CD14-positive monocyte (primary cell): ENCODE results near the gene TBCEL. TPM values are rescaled to one million over a fixed set of nuclear protein-coding genes. Genes with fewer than 3 reads are reported as not detected.
"Not testable (repeated sequence)": the region's sequence is repeated elsewhere in the genome, so short reads cannot be mapped to it uniquely, and the experiment has no call there.

ENCODE experiments used
- DNase-seq, 3 donors: peaks; one replicate each; pipeline ENCODE4 v3.0.0-alpha.2; 2011 to 2022
- H2AFZ ChIP-seq: 2 replicates; pipeline ENCODE4 v1.6.0; 2012; ENCODE audit warnings: mild to moderate bottlenecking, low read depth, low read length, inconsistent platforms; ENCODE audit not compliant: insufficient read depth, poor library complexity, severe bottlenecking
- H3K27ac ChIP-seq, 2 donors: 1 replicate in 1 of 2; 2 replicates in 1 of 2; pipeline ENCODE4 v1.5.1; 2012 to 2013; ENCODE audit warnings: low read length in 2 of 2, control low read depth in 1 of 2, inconsistent platforms in 1 of 2, low read depth in 1 of 2, mild to moderate bottlenecking in 1 of 2
- H3K27me3 ChIP-seq, 2 donors: one replicate each; pipeline versions ENCODE4 v1.6.0 to v1.6.1; 2011 to 2013; ENCODE audit warnings: low read length in 2 of 2; ENCODE audit not compliant: control insufficient read depth in 2 of 2, insufficient read depth in 2 of 2
- H3K36me3 ChIP-seq, 2 donors: replicated peaks in 1 of 2; 1 replicate in 1 of 2; 2 replicates in 1 of 2; pipeline versions ENCODE4 v1.5.1 to v1.6.1; 2012 to 2013; ENCODE audit warnings: low read length in 2 of 2, control low read depth in 1 of 2, inconsistent platforms in 1 of 2, mild to moderate bottlenecking in 1 of 2; ENCODE audit not compliant: insufficient read depth in 2 of 2, control insufficient read depth in 1 of 2
- H3K4me1 ChIP-seq, 2 donors: 1 replicate in 1 of 2; 2 replicates in 1 of 2; pipeline versions ENCODE4 v1.5.1 to v1.6.1; 2012 to 2013; ENCODE audit warnings: low read length in 2 of 2, control low read depth in 1 of 2, inconsistent platforms in 1 of 2, mild to moderate bottlenecking in 1 of 2, moderate library complexity in 1 of 2; ENCODE audit not compliant: insufficient read depth in 2 of 2, control insufficient read depth in 1 of 2
- H3K4me2 ChIP-seq: replicated peaks from 2 replicates; pipeline ENCODE3; 2012; ENCODE audit warnings: low read length, moderate library complexity, mild to moderate bottlenecking; ENCODE audit not compliant: poor library complexity, severe bottlenecking; ENCODE audit errors: extremely low read depth
- H3K4me3 ChIP-seq, 3 experiments: fragments of 200-600 bp in 1 of 3; sonication (generic) in 1 of 3; replicated peaks in 1 of 3; 1 replicate in 2 of 3; 2 replicates in 1 of 3; pipeline ENCODE4 v1.5.1; 2011 to 2013; ENCODE audit warnings: low read length in 3 of 3, mild to moderate bottlenecking in 3 of 3, control low read depth in 2 of 3, low read depth in 2 of 3, inconsistent platforms in 1 of 3, moderate library complexity in 1 of 3
- H3K79me2 ChIP-seq: 2 replicates; pipeline ENCODE4 v1.6.0; 2012; ENCODE audit warnings: mild to moderate bottlenecking, control low read depth, inconsistent platforms, low read length, moderate library complexity; ENCODE audit not compliant: insufficient read depth
- H3K9ac ChIP-seq: 2 replicates; pipeline ENCODE4 v1.6.0; 2017; ENCODE audit warnings: low read length, mild to moderate bottlenecking; ENCODE audit not compliant: insufficient read depth, poor library complexity, severe bottlenecking
- H3K9me3 ChIP-seq, 2 donors: replicated peaks in 1 of 2; 1 replicate in 1 of 2; 2 replicates in 1 of 2; pipeline versions ENCODE4 v1.5.1 to v1.6.1; 2012 to 2013; ENCODE audit warnings: low read length in 2 of 2, control low read depth in 1 of 2; ENCODE audit not compliant: control insufficient read depth in 1 of 2, insufficient read depth in 1 of 2
- H4K20me1 ChIP-seq: 2 replicates; pipeline ENCODE4 v1.6.0; 2012; ENCODE audit warnings: mild to moderate bottlenecking, low read length, control low read depth, moderate library complexity; ENCODE audit not compliant: insufficient read depth
- H3K27ac Mint-ChIP-seq, 7 donors: one replicate each; pipeline ENCODE4 v1.8.0; 2020; ENCODE audit warnings: mild to moderate bottlenecking in 7 of 7, mixed read lengths in 7 of 7, moderate library complexity in 6 of 7, inconsistent platforms in 2 of 7
- H3K27me3 Mint-ChIP-seq, 3 donors: one replicate each; pipeline ENCODE4 v1.8.0; 2021 to 2022; ENCODE audit warnings: low read depth in 3 of 3, mild to moderate bottlenecking in 3 of 3, mixed read lengths in 3 of 3, moderate library complexity in 3 of 3, inconsistent platforms in 1 of 3
- H3K36me3 Mint-ChIP-seq, 2 donors: one replicate each; pipeline ENCODE4 v1.8.0; 2020; ENCODE audit warnings: mixed read lengths in 2 of 2, inconsistent platforms in 1 of 2, mild to moderate bottlenecking in 1 of 2
- H3K4me1 Mint-ChIP-seq: one replicate; pipeline ENCODE4 v1.8.0; 2020; ENCODE audit warnings: mild to moderate bottlenecking, mixed read lengths
- H3K4me3 Mint-ChIP-seq, 2 donors: one replicate each; pipeline ENCODE4 v1.8.0; 2020; ENCODE audit warnings: mild to moderate bottlenecking in 2 of 2, mixed read lengths in 2 of 2, moderate library complexity in 1 of 2
- H3K9me3 Mint-ChIP-seq, 7 donors: one replicate each; pipeline ENCODE4 v1.8.0; 2020 to 2022; ENCODE audit warnings: mixed read lengths in 7 of 7, mild to moderate bottlenecking in 6 of 7, moderate library complexity in 6 of 7, inconsistent platforms in 2 of 7
- CTCF ChIP-seq: fragments of 200-600 bp; IDR thresholded peaks from one replicate; pipeline ENCODE4 v1.8.0; 2022; ENCODE audit warnings: antibody characterized with exemption, mild to moderate bottlenecking
- WGBS: methylation state at CpG from one replicate; pipeline ENCODE4 v1.1.5; 2013; ENCODE audit warnings: missing lambda C conversion rate; ENCODE audit not compliant: insufficient coverage; 5-methylcytosine and 5-hydroxymethylcytosine counted together
- intact Hi-C, 2 donors: fragments of 100-400 bp; cut with micrococcal nuclease; formaldehyde crosslinking; loops; one replicate each; pipeline versions ENCODE4 v1.15.0 to v1.15.1; 2023
- polyA plus RNA-seq, 3 donors: library from polyadenylated mRNA; depleted of rRNA in 1 of 3; unstranded in 2 of 3; stranded (reverse) in 1 of 3; fragments of 300-500 nt in 2 of 3; fragments of >200 nt in 1 of 3; fragmentation: Illumina TruSeq in 2 of 3; gene quantifications; 1 replicate in 2 of 3; 2 replicates in 1 of 3; pipeline ENCODE4 v1.2.3, GENCODE V29; 2012 to 2021

TBCEL gene
- polyA plus RNA-seq, 3 donors, result 3.9 to 6.5 (median 5.0) TPM

- Histone ChIP-seq H3K27me3 (peaks cover 0 to 5% of the 10 kb centered on the region in 2 donors), H4K20me1 (no peaks in the 10 kb centered on the region), H2AFZ (no peak overlapping the region), H3K4me3 (no peak overlapping the region), H3K27ac (no peak overlapping the region), H3K4me1 (no peaks in the 10 kb centered on the region), H3K79me2 (no peaks in the 10 kb centered on the region), H3K4me2 (no peak overlapping the region), H3K9me3 (peaks cover 0 to 4% of the 10 kb centered on the region in 2 donors), H3K9ac (no peak overlapping the region), H3K36me3 (no peaks in the 10 kb centered on the region)
- no peak for TF ChIP-seq CTCF
- intact Hi-C loops, result no loop called here
- Mint-ChIP-seq H3K36me3 (no peaks in the 10 kb centered on the region), H3K4me3 (no peak overlapping the region), H3K27ac (no peak overlapping the region), H3K9me3 (peaks cover 0 to 7% (median 4%) of the 10 kb centered on the region in 7 donors), H3K27me3 (peaks cover 2 to 16% (median 4%) of the 10 kb centered on the region in 3 donors), H3K4me1 (no peaks in the 10 kb centered on the region)
- WGBS, result no CpG with 5 or more reads among the region's 1 CpG
- DNase-seq, result no peak
Measured at GRCh38 chr11:121012091-121012490, 11.8 kb upstream of the TBCEL start.

GRCh38 chr11:121018746-121019145 is 5.2 kb upstream of the TBCEL start:
- Histone ChIP-seq H3K4me2 (no peak overlapping the region), H3K4me3 (no peak overlapping the region), H3K9ac (no peak overlapping the region), H3K4me1 (peaks cover under 1 to 4% of the 10 kb centered on the region in 2 donors), H3K79me2 (no peaks in the 10 kb centered on the region), H3K27ac (no peak overlapping the region), H3K36me3 (no peaks in the 10 kb centered on the region), H3K27me3 (peaks cover 0 to 2% of the 10 kb centered on the region in 2 donors), H4K20me1 (no peaks in the 10 kb centered on the region), H2AFZ (no peak overlapping the region), H3K9me3 (no peaks in the 10 kb centered on the region)
- WGBS, result no CpG with 5 or more reads among the region's 1 CpG
- H3K27ac Mint-ChIP-seq, result no peak overlapping the region
- H3K27me3 Mint-ChIP-seq, result peaks cover 4 to 16% (median 5%) of the 10 kb centered on the region in 3 donors
- H3K9me3 Mint-ChIP-seq, result peaks cover 0 to 7% (median 0%) of the 10 kb centered on the region in 7 donors
- H3K4me3 Mint-ChIP-seq, result no peak overlapping the region
- no peak for DNase-seq
- H3K4me1 Mint-ChIP-seq, result peaks cover 4% of the 10 kb centered on the region
- intact Hi-C loops, result no loop called here
- TF ChIP-seq CTCF, result no peak
- no peaks in the 10 kb centered on the region for H3K36me3 Mint-ChIP-seq

- DNase-seq, intact Hi-C loops, H3K27ac Mint-ChIP-seq, H3K4me3 Mint-ChIP-seq, H3K36me3 Mint-ChIP-seq, H3K9me3 Mint-ChIP-seq, H3K9ac ChIP-seq, H3K27ac ChIP-seq, H3K36me3 ChIP-seq, H3K27me3 ChIP-seq, H3K9me3 ChIP-seq, H2AFZ ChIP-seq, H3K4me3 ChIP-seq, H3K4me2 ChIP-seq, H4K20me1 ChIP-seq: not testable (repeated sequence)
- Histone ChIP-seq H3K4me1 (peaks cover 16 to 17% of the 10 kb centered on the region in 2 donors), H3K79me2 (peaks cover 14% of the 10 kb centered on the region)
- peaks cover 24% of the 10 kb centered on the region for H3K4me1 Mint-ChIP-seq
- H3K27me3 Mint-ChIP-seq, result peaks cover 3 to 15% (median 4%) of the 10 kb centered on the region in 3 donors
- 95% methylated on average over 29 of the region's 36 CpGs for WGBS
Measured at GRCh38 chr11:121021718-121022117, 2.2 kb upstream of the TBCEL start.
